Testis (tissue), 3 donors: ENCODE data around the gene TMA16. TPM values are rescaled to one million over a fixed set of nuclear protein-coding genes. Genes with fewer than 3 reads are reported as not detected.
"Not testable (repeated sequence)": the region's sequence is repeated elsewhere in the genome, so short reads cannot be mapped to it uniquely, and the experiment has no call there.

Source experiments
- DNase-seq: peaks from one replicate; pipeline ENCODE4 v3.0.0-alpha.2; 2019
- H3K27ac ChIP-seq, 2 donors: fragments of 200-600 bp; sonication (generic); one replicate each; pipeline ENCODE4 v1.5.1; 2019
- H3K27me3 ChIP-seq: fragments of 200-600 bp; sonication (generic); one replicate; pipeline ENCODE4 v1.5.1; 2019
- H3K36me3 ChIP-seq: fragments of 200-600 bp; sonication (generic); one replicate; pipeline ENCODE4 v1.5.1; 2017; ENCODE audit warnings: low read depth; ENCODE audit errors: missing control alignments
- H3K4me1 ChIP-seq: fragments of 200-600 bp; sonication (generic); one replicate; pipeline ENCODE4 v1.5.1; 2019
- H3K4me3 ChIP-seq, 2 donors: fragments of 200-600 bp; sonication (generic); one replicate each; pipeline ENCODE4 v1.5.1; 2017 to 2019
- H3K9me3 ChIP-seq: fragments of 200-600 bp; sonication (generic); one replicate; pipeline ENCODE4 v1.5.1; 2017
- CTCF ChIP-seq, 3 experiments: fragments of 450-650 bp in 2 of 3; fragments of 200-600 bp in 1 of 3; sonication (generic) in 1 of 3; IDR thresholded peaks; one replicate each; pipeline ENCODE4 v1.5.1; 2016 to 2019; ENCODE audit warnings: antibody characterized with exemption in 3 of 3, mild to moderate bottlenecking in 2 of 3, moderate library complexity in 1 of 3
- POLR2A ChIP-seq: fragments of 450-650 bp; IDR thresholded peaks from one replicate; pipeline ENCODE4 v1.6.1; 2017; ENCODE audit warnings: antibody characterized with exemption, mild to moderate bottlenecking, moderate library complexity
- WGBS, 2 donors: methylation state at CpG; one replicate each; pipeline ENCODE4 v1.1.5; 2018; 5-methylcytosine and 5-hydroxymethylcytosine counted together
- intact Hi-C: fragments of 100-400 bp; cut with DNase I; formaldehyde crosslinking; loops from one replicate; pipeline ENCODE4 v1.15.1; 2023; ENCODE audit warnings: low total_unique reads
- polyA plus RNA-seq: library from polyadenylated mRNA; stranded (reverse); fragments of 350-450 nt; fragmentation: Illumina TruSeq; extraction: RNeasy Lipid Tissue Mini Kit (QIAGEN cat#74804); gene quantifications from one replicate; pipeline ENCODE4 v1.2.3, GENCODE V29; 2014; ENCODE audit warnings: low read depth, low replicate concordance; ENCODE audit not compliant: insufficient read depth
- total RNA-seq, 2 donors: library from RNA; depleted of rRNA; stranded (reverse); fragments of >200 nt; gene quantifications; one replicate each; pipeline ENCODE4 v1.2.3, GENCODE V29; 2016

Gene TMA16
- total and polyA plus RNA-seq, 3 donors from 2014 or later = 33.0 to 34.1 (median 33.2) TPM

- TF ChIP-seq CTCF (IDR thresholded peaks at IDR 0.05) (no peak), POLR2A (no peak)
- Histone ChIP-seq H3K27me3 (no peaks in the 10 kb centered on the region), H3K4me1 (no peaks in the 10 kb centered on the region), H3K9me3 (no peaks in the 10 kb centered on the region), H3K36me3 (no peaks in the 10 kb centered on the region), H3K4me3 (no peak overlapping the region), H3K27ac (no peak overlapping the region)
- intact Hi-C loops = no loop called here
- 52 to 67% methylated on average over 2 of the region's 2 CpGs for WGBS, 2 donors
- DNase-seq = no peak
Measured at GRCh38 chr4:163536091-163536490, 41.6 kb downstream of the TMA16 start.

GRCh38 chr4:163537114-163537513, 42.6 kb downstream of the TMA16 start:
- no peak for TF ChIP-seq POLR2A
- TF ChIP-seq CTCF (IDR thresholded peaks at IDR 0.05) = no peak
- no peak for DNase-seq
- H3K4me1 ChIP-seq = no peaks in the 10 kb centered on the region
- H3K9me3 ChIP-seq = no peaks in the 10 kb centered on the region
- 94 to 95% methylated on average over 3 of the region's 3 CpGs for WGBS, 2 donors
- no peaks in the 10 kb centered on the region for H3K36me3 ChIP-seq
- H3K27ac ChIP-seq = no peak overlapping the region
- no peaks in the 10 kb centered on the region for H3K27me3 ChIP-seq
- intact Hi-C loops = no loop called here
- no peak overlapping the region for H3K4me3 ChIP-seq

- H3K9me3 ChIP-seq, H3K4me1 ChIP-seq, DNase-seq, H3K27me3 ChIP-seq, H3K4me3 ChIP-seq, H3K36me3 ChIP-seq, H3K27ac ChIP-seq, intact Hi-C loops: not testable (repeated sequence)
- 79 to 96% methylated on average over 4 of the region's 4 CpGs for WGBS, 2 donors
Measured at GRCh38 chr4:163538820-163539219, 44.3 kb downstream of the TMA16 start.

- H3K4me3 ChIP-seq = no peak overlapping the region
- TF ChIP-seq POLR2A = no peak
- no peak for TF ChIP-seq CTCF (IDR thresholded peaks at IDR 0.05)
- DNase-seq = no peak
- intact Hi-C loops = loop anchor here (10.0 kb wide), 1 partner anchor 46 kb away; the partner anchor contains the start of gene TMA16
- H3K9me3 ChIP-seq = no peaks in the 10 kb centered on the region
- H3K36me3 ChIP-seq = no peaks in the 10 kb centered on the region
- no peaks in the 10 kb centered on the region for H3K4me1 ChIP-seq
- no peak overlapping the region for H3K27ac ChIP-seq
- H3K27me3 ChIP-seq = no peaks in the 10 kb centered on the region
- WGBS, 2 donors = 96 to 97% methylated on average over 5 of the region's 5 CpGs
Measured at GRCh38 chr4:163540448-163540847, 46.0 kb downstream of the TMA16 start.

- no peaks in the 10 kb centered on the region for H3K27me3 ChIP-seq
- H3K36me3 ChIP-seq = no peaks in the 10 kb centered on the region
- TF ChIP-seq CTCF (IDR thresholded peaks at IDR 0.05) (no peak), POLR2A (no peak)
- H3K4me3 ChIP-seq = no peak overlapping the region
- no peaks in the 10 kb centered on the region for H3K4me1 ChIP-seq
- intact Hi-C loops = loop anchor here (10.0 kb wide), 1 partner anchor 46 kb away; the partner anchor contains the start of gene TMA16
- DNase-seq = no peak
- WGBS, 2 donors = 69 to 76% methylated on average over 3 of the region's 3 CpGs
- H3K9me3 ChIP-seq = no peaks in the 10 kb centered on the region
- no peak overlapping the region for H3K27ac ChIP-seq
Measured at GRCh38 chr4:163540977-163541376, 46.5 kb downstream of the TMA16 start.
